ENCODE data around the gene EML1.

DNA sequence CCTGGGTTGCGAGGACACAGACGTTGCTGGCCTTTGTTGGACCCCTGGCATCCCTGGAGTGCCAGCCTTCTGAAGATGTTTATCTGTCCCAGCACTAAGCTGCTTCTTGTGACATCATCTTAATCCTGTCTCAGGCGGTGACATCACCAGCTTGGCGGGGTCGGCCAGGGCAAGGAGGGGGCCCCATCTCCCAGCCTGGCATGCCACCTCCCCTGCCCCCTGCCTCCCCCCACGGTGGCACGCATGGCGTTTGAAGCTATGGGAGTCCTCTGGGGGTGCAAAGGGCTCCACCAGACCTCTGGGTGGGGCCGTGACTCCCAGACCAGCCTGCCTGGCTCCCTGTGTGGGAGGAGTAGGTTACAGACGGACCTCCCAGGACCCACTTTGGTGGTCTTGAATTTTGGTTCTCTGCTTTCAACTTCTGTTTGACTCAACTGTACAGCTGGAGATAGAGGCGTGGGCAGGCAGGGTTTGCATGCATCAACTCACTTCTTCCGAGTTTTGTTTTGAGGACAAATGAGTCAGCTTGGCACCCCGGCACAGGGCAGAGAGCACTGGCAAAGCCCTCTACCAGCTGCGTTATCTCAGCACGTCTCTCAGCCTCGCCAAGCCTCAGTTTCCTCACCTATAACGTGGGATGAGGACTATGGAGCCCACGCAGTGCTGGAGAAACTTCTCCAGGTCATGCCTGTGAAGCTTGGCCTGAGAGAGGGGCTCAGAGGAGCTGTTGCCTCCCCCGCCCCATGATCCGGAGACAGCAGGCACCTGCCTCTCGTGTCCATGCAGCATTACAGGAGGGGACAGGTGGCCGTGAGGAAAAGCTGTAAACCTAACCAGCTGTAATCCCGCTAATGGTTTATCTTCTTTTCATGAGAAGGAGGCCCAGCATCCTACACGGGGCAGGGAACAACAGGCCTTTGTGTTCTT is 38.8 kb upstream of the EML1 start:
- no peak for TF ChIP-seq POLR2A (IDR thresholded peaks at IDR 0.05)
- TF ChIP-seq, protein P1, sequence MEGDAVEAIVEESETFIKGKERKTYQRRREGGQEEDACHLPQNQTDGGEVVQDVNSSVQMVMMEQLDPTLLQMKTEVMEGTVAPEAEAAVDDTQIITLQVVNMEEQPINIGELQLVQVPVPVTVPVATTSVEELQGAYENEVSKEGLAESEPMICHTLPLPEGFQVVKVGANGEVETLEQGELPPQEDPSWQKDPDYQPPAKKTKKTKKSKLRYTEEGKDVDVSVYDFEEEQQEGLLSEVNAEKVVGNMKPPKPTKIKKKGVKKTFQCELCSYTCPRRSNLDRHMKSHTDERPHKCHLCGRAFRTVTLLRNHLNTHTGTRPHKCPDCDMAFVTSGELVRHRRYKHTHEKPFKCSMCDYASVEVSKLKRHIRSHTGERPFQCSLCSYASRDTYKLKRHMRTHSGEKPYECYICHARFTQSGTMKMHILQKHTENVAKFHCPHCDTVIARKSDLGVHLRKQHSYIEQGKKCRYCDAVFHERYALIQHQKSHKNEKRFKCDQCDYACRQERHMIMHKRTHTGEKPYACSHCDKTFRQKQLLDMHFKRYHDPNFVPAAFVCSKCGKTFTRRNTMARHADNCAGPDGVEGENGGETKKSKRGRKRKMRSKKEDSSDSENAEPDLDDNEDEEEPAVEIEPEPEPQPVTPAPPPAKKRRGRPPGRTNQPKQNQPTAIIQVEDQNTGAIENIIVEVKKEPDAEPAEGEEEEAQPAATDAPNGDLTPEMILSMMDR (IDR thresholded peaks at IDR 0.05) = no peak

Measured in stomach (tissue), 4 donors.